IPS DF 6.9 (cell line): ENCODE data around the gene KLC3.

Source experiments
- DNase-seq: peaks from one replicate; pipeline ENCODE4 v3.0.0-alpha.2; 2013; ENCODE audit warnings: low read depth, low spot score
- H3K27ac ChIP-seq: one replicate; pipeline ENCODE4 v1.5.1; 2013; ENCODE audit warnings: low read length, control low read depth
- H3K27me3 ChIP-seq: 2 replicates; pipeline ENCODE4 v1.6.1; 2013; ENCODE audit warnings: mild to moderate bottlenecking, low read length; ENCODE audit not compliant: control insufficient read depth, insufficient read depth
- H3K36me3 ChIP-seq: 2 replicates; pipeline ENCODE4 v1.6.1; 2013; ENCODE audit warnings: low read length; ENCODE audit not compliant: control insufficient read depth, insufficient read depth
- H3K4me1 ChIP-seq: 2 replicates; pipeline ENCODE4 v1.6.1; 2013; ENCODE audit warnings: low read length; ENCODE audit not compliant: control insufficient read depth, insufficient read depth
- H3K4me3 ChIP-seq: 2 replicates; pipeline ENCODE4 v1.5.1; 2013; ENCODE audit warnings: mild to moderate bottlenecking, low read length
- H3K9me3 ChIP-seq: 2 replicates; pipeline ENCODE4 v1.6.1; 2013; ENCODE audit warnings: low read length, inconsistent platforms; ENCODE audit not compliant: control insufficient read depth, insufficient read depth
- WGBS: extraction: QIAGEN DNeasy Blood & Tissue Kit; methylation state at CpG from one replicate; pipeline ENCODE4 v1.1.7; 2013; ENCODE audit warnings: mixed read lengths, missing lambda C conversion rate; ENCODE audit not compliant: insufficient read length, insufficient coverage; 5-methylcytosine and 5-hydroxymethylcytosine counted together

KLC3 gene

DNA sequence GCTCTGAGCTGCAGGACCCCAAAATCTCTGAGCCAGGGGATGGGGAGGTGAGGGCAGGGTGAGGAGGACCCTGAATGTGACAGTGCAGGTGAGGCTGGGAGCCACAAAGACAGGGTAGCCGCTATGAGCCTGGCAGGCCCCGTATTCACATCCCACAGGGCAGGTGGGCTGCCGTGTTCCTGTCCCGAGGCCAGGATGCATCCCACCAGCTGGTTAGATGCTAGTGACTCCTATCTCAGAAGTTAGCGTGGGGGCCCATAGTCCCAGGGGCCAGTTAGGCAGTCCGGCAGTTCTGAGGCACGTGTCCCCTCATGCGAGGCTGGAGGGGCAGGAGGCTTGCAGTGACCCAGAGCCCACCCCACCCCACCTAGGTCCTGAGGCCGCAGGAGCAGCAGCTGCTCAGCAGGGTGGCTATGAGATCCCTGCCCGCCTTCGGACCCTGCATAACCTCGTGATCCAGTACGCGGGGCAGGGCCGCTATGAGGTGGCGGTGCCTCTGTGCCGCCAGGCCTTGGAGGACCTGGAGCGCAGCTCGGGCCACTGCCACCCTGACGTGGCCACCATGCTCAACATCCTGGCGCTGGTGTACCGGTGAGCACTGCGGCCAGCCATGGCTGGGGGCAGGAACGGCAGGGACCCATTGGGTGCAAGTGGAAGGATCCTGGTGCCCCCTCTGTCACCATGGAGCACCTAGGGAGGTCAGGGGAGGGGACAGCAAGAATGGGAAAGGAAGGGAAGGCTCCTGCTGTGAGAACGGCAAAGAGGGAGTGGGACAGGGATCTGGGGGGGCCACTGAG lies 7.2 kb downstream of the KLC3 start:
- Histone ChIP-seq H3K27ac (no peak overlapping the region), H3K9me3 (no peaks in the 10 kb centered on the region), H3K4me1 (peaks cover 2% of the 10 kb centered on the region; the same call in 1 of the 2 replicates), H3K27me3 (no peaks in the 10 kb centered on the region), H3K36me3 (peaks cover 28% of the 10 kb centered on the region), H3K4me3 (no peak overlapping the region)
- no CpG with 5 or more reads among the region's 25 CpGs for WGBS
- no peak for DNase-seq

DNA sequence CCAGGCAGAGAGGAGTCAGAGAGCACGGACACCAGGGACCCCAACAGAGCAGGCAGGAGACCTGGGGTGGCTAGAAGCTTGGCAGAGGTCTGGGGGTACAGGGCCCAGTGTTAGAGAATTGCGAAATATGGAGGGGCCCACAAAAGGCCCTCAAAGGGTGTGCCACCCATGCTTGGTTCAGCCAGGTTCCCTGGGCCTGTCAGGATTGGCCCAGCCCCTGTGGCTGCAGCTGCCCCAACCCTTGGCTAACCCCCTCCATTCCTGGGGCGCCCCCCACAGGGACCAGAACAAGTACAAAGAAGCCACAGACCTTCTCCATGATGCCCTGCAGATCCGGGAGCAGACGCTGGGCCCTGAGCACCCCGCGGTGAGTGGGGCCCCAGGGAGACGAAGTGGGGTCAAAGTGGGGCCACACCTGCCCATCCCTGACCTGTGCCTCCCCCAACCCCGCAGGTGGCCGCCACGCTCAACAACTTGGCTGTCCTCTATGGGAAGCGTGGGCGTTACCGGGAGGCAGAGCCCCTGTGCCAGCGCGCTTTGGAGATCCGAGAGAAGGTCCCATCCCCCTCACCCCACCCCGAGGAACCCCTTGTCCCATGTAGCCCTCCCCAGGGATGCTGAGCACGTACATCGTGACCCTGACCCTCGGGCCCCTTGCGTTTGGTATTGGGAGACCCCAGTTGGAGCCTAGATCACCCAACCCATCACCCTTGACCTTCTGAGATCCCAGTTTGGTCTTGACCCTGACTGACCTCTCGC lies 8.0 kb downstream of the KLC3 start:
- no CpG with 5 or more reads among the region's 23 CpGs for WGBS
- H3K4me3 ChIP-seq: no peak overlapping the region
- H3K27ac ChIP-seq: no peak overlapping the region
- no peak for DNase-seq
- peaks cover 2% of the 10 kb centered on the region; the same call in 1 of the 2 replicates for H3K4me1 ChIP-seq
- no peaks in the 10 kb centered on the region for H3K9me3 ChIP-seq
- no peaks in the 10 kb centered on the region for H3K27me3 ChIP-seq
- H3K36me3 ChIP-seq: peaks cover 35% of the 10 kb centered on the region

- no peaks in the 10 kb centered on the region for H3K27me3 ChIP-seq
Observed at GRCh38 chr19:45349126-45349415, 8.5 kb downstream of the KLC3 start.

DNA sequence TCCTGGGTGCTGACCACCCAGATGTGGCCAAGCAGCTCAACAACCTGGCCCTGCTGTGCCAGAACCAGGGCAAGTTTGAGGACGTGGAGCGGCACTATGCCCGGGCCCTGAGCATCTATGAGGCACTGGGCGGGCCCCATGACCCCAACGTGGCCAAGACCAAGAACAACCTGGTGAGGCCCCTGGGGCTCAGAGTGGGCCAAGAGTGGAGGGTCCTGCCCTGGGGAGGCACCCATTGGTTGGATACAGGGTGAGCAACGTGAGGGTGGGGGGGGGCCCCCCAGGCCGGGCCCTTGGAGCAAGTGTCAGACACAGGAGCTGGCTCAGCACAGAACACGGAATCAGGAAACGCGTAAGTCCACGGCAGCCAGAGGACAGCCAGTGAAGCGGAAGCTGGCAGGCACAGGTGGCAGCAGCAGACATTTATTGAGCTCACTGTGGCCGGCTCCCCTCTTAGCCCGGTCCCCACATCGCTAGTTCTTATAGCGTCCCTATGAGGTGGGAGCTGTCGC lies 8.9 kb downstream of the KLC3 start:
- Histone ChIP-seq H3K27ac (no peak overlapping the region), H3K4me1 (peaks cover 2% of the 10 kb centered on the region; the same call in 1 of the 2 replicates), H3K36me3 (peaks cover 40% of the 10 kb centered on the region), H3K9me3 (no peaks in the 10 kb centered on the region), H3K4me3 (no peak overlapping the region), H3K27me3 (no peaks in the 10 kb centered on the region)
- WGBS: no CpG with 5 or more reads among the region's 17 CpGs
- no peak for DNase-seq

More at GRCh38 chr19:45349126-45349415, 8.5 kb downstream of the KLC3 start:
- no peak overlapping the region for H3K4me3 ChIP-seq
- WGBS: no CpG with 5 or more reads among the region's 3 CpGs
- H3K36me3 ChIP-seq: peaks cover 38% of the 10 kb centered on the region
- DNase-seq: no peak
- no peaks in the 10 kb centered on the region for H3K9me3 ChIP-seq
- no peak overlapping the region for H3K27ac ChIP-seq
- peaks cover 2% of the 10 kb centered on the region; the same call in 1 of the 2 replicates for H3K4me1 ChIP-seq

DNA sequence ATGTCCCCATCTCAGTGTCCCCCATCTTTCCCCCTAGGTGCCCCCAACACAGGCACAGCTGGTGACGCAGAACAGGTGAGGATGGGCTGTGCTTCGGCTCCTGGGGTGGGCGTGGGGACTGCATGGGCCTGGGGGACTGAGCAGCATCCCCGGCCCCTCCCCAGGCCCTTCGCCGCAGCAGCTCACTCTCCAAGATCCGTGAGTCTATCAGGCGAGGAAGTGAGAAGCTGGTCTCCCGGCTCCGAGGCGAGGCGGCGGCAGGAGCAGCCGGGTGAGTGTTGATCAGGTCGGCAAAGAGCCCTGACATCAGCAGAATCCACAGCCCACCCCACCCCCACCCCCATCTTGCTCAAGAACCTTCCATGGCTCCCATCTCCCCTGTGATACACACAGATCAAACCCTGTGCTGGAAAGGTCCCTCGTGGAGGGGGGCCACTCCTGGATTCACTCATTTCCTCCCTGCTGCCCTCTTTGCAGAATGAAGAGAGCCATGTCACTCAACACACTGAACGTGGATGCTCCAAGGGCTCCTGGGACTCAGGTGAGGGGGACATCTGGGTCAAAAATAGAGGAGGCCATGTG lies 10.0 kb downstream of the KLC3 start:
- H3K27me3 ChIP-seq: no peaks in the 10 kb centered on the region
- peaks cover 48% of the 10 kb centered on the region for H3K36me3 ChIP-seq
- H3K9me3 ChIP-seq: no peaks in the 10 kb centered on the region
- H3K27ac ChIP-seq: no peak overlapping the region
- no CpG with 5 or more reads among the region's 17 CpGs for WGBS
- no peak for DNase-seq
- peaks cover 2% of the 10 kb centered on the region; the same call in 1 of the 2 replicates for H3K4me1 ChIP-seq
- H3K4me3 ChIP-seq: no peak overlapping the region

- Histone ChIP-seq H3K36me3 (peaks cover 55% of the 10 kb centered on the region), H3K27ac (no peak overlapping the region), H3K4me3 (no peak overlapping the region), H3K4me1 (no peaks in the 10 kb centered on the region; the same call in 1 of the 2 replicates), H3K27me3 (no peaks in the 10 kb centered on the region), H3K9me3 (no peaks in the 10 kb centered on the region)
- WGBS: no CpG with 5 or more reads among the region's 13 CpGs
- DNase-seq: no peak
Observed at GRCh38 chr19:45351401-45351952, 10.9 kb downstream of the KLC3 start.

DNA sequence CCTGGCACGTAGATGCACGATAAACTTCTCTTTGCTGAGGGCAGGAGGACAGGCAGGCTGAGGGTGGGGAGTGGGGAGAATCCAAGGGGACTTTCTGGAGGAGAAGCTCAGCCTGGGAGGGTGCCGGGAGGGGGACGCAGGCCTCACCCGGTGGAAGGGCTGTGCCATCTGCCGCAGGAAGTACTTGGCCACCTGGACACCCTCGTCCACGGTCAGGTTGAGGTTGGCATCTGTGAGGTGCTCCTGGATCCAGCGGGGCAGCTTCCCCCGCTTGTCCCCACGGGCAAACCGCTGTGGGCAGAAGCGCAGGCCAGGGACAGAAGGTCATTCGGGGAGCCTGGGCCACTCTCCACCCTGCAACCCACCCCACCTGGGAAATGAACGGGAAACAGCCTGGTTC lies 11.5 kb downstream of the KLC3 start:
- no peak overlapping the region for H3K27ac ChIP-seq
- H3K4me3 ChIP-seq: no peak overlapping the region
- no CpG with 5 or more reads among the region's 15 CpGs for WGBS
- no peaks in the 10 kb centered on the region for H3K27me3 ChIP-seq
- H3K4me1 ChIP-seq: no peaks in the 10 kb centered on the region
- peaks cover 61% of the 10 kb centered on the region for H3K36me3 ChIP-seq
- no peak for DNase-seq
- no peaks in the 10 kb centered on the region for H3K9me3 ChIP-seq

- DNase-seq: no peak
- no CpG with 5 or more reads among the region's 20 CpGs for WGBS
- Histone ChIP-seq H3K4me1 (no peaks in the 10 kb centered on the region), H3K27ac (no peak overlapping the region), H3K36me3 (peaks cover 65% of the 10 kb centered on the region), H3K27me3 (no peaks in the 10 kb centered on the region), H3K9me3 (no peaks in the 10 kb centered on the region), H3K4me3 (no peak overlapping the region)
Observed at GRCh38 chr19:45352471-45352870, 11.9 kb downstream of the KLC3 start.

DNA sequence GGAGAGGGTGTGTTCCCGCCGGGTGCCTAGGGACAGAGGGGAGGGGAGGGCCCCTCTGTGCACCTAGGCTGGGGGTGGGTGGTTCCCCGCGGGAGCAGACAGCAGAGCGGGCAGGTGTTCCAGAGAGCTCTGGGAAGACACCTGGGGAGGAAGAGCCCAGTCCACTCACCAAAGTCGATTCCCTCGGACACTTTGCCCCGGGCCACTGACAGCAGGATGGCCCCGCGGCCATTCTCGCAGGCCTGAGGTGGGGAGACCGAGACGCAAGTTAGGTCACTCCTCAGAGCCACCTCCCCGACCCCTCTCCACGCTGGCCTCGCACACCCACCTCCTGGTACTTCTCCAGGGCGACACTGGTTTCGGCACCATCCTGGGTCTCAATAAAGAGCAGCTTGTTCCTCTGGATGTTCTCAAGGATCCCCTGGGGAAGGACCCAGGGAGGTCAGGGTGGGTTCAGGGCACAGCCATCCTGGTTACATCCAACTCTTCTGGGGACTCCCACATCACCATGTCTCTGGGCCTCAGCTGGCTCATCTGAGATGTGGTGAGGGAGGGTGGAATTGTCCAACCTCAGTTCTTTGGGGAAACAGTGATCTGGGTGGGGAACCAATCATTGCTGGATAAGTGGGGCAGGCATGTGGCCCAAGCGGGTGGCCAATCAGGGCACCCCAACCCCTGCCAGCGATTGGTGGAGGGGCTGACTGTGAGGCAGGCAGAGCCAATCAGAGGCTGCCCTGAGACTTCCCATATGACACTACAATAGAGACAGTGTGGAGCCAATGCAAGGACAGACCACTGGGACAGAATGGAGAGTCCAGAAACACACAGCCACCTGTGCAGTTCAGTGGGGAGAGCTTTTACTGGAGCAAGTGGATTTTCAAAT lies 12.6 kb downstream of the KLC3 start:
- DNase-seq: no peak
- H3K9me3 ChIP-seq: no peaks in the 10 kb centered on the region
- H3K4me3 ChIP-seq: no peak overlapping the region
- H3K27ac ChIP-seq: no peak overlapping the region
- no peaks in the 10 kb centered on the region for H3K27me3 ChIP-seq
- no peaks in the 10 kb centered on the region for H3K4me1 ChIP-seq
- H3K36me3 ChIP-seq: peaks cover 68% of the 10 kb centered on the region
- WGBS: no CpG with 5 or more reads among the region's 20 CpGs
